ENCODE data around the gene KLF1.
"Not testable (repeated sequence)": the region's sequence is repeated elsewhere in the genome, so short reads cannot be mapped to it uniquely, and the experiment has no call there.

KLF1 gene

DNA sequence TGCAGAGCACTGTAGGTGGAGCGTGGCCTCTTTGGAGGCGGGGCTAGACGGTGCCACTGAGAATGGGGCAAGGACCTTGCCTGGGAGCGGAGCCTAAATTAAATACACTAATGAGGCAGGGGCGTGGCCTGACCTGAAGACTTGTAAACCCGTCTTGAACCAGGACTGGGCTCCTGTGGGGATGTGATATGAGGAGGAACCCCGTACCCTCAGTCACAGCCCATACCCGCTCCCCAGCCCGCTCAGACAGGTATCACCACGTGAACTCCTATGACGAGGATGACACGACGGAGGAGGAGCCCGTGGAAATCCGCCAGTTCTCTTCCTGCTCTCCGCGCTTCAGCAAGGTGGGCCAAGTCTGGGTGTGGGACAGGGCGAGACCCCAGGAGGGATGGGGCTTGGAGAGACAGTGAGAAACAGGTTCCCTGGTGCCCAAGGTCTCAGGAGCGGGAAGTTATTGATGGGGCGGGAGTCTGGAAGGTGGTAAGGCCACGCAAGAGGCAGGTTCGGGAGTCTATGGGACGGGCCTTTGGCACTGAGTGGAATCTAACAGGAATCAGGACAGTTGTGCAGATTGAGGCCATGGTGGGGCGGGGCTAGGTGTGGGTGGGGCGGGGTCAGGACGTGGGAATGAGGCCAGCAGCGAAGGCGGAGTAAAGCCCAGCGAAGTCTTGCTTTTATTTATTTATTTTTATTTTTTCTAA is 20.4 kb downstream of the KLF1 start:
- no peak for DNase-seq

DNA sequence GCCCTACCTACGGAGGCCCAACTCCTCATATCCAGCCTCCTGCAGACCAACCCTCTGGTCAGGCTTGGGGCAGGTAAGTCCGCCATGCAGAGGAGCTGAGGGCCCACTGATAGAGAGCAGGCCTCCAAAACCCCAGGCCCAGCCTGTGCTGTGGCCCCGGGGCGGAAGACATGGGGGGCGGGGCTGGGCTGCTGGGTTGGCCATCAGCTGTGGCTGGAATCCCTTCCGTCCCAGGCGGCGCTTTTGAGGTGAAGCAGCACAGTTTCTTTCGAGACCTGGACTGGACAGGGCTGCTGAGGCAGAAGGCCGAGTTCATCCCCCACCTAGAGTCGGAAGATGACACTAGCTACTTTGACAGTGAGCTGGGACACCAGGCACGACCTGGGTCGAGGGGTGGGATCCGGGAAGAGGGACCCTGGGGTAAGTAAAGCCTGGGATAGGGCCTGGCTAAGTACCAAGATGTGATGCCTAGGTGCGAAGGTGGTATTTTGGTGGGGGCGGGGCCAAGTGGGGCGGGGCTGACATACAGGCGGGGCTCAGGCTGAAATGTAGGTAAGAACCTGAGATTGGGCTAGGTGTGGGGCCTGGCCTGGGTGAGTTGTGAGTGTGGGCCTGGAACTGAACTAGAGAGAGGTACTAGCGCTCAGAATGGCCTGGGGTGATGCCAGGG is 21.1 kb downstream of the KLF1 start:
- no peak for DNase-seq

DNA sequence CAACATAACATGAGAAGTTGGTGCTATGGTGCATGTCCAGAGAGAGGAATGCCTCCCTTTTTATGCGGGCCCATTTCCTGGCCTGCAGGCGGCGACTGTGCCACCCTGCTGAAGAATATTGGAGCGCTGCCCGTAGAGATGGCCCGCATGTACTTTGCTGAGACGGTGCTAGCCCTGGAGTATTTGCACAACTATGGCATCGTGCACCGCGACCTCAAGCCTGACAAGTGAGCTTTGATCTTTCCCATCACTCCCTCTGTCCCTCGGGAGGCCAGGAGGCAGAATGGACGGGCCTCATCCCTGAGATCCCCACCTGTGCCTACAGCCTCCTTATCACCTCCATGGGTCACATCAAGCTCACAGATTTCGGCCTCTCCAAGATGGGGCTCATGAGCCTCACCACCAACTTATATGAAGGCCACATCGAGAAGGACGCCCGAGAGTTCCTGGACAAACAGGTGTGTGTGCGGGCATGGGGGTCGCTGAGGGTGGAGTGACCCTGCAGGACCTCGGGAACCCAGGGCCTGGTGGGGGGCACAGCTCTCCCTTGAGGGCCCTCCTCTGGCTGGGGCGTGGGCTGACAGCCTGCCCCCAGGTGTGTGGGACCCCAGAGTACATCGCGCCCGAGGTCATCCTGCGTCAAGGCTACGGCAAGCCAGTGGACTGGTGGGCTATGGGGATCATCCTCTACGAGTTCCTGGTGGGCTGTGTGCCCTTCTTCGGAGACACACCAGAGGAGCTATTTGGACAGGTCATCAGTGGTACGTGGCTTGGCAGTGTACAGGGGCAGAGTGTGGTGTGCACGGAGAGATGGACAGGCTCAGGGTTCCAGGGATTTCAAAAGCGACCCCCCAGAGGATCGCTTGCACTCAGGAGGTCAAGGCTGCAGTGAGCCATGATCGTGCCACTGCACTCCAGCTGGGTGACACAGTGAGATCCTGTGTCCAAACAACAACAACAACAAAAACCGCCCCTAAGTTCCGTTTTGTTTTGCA is 22.0 kb downstream of the KLF1 start:
- DNase-seq, result no peak

DNA sequence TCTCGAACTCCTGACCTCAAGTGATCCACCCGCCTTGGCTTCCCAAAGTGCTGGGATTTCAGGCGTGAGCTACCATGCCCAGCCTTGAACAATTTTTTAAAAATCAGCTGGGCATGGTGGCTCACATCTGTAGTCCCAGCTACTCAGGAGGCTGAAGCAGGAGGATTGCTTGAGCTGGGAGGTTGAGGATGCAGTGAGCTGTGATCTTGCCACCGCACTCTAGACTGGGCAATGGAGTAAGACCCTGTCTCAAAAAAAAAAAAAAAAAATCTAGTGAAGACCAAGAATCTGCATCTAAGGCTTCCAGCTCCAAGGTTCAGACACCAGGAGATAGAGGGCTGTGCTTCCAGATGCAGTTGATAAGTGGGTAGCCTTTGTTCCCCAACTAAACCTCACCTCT is 22.9 kb downstream of the KLF1 start:
- no peak for DNase-seq

DNA sequence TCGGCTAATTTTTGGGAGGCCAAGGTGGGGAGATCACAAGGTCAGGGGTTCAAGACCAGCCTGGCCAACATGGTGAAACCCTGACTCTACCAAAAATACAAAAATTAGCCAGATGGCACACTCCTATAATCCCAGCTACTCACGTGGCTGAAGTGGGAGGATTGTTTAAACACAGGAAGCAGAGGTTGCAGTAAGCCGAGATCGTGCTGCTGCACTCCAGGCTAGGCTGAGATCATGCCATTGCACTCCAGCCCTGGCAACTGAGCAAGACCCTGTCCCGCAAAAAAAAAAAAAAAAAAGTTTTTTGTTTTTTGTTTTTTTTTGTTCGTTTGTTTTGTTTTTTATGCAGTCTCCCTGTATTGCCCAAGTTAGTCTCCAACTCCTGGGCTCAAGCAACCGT is 27.5 kb downstream of the KLF1 start:
- DNase-seq, result no peak

DNA sequence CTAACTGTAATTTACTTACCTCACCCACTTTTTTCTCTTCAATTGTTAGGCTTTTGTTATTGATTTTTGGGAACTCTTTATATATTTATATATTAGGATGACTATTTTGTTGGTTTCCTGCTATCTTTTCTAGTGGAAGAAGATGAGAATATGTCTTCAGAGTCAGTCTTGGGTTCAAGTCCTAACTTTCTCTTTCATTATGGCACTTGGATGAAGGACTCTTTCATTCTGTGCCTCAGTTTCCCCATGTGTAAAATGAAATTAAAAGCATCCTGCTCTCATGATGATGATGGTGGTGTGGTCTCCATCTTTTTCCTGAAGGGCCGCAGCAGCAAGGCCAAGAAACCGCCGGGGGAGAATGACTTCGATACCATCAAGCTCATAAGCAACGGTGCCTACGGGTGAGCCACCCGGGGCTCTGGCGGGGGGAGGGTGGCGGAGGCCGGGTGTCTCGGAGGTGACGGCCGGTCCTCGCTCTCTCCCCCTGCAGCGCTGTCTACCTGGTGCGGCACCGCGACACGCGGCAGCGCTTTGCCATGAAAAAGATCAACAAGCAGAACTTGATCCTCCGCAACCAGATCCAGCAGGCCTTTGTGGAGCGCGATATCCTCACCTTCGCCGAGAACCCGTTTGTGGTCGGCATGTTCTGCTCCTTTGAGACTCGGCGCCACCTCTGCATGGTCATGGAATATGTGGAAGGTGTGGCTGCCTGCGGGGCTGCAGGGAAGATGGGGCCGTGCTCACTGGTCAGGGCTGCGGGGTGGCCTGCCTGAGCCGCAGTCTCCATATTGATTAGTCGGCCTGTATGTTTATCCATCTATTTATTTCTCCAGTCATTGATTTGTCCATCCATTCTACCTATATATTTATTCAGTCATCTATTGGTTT is 28.7 kb downstream of the KLF1 start:
- no peak for DNase-seq

DNA sequence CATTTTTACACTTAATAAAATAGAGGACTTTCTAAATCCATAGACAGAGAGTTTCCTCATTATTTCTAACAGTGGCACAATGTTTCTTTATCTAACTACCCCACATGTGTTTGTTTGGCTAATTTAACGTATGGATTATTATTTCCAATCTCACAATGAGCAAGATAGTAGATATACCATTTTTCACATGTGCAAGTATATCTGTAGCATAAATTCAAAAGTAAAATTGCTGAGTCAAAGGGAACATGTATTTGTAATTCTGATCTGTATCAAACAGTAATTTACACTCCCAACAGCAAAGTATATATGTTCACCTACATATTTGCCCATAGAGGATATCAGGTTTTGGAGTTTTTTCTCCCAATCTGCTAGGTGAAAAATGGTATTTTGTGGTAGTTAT is 30.3 kb downstream of the KLF1 start:
- no peak for DNase-seq

DNA sequence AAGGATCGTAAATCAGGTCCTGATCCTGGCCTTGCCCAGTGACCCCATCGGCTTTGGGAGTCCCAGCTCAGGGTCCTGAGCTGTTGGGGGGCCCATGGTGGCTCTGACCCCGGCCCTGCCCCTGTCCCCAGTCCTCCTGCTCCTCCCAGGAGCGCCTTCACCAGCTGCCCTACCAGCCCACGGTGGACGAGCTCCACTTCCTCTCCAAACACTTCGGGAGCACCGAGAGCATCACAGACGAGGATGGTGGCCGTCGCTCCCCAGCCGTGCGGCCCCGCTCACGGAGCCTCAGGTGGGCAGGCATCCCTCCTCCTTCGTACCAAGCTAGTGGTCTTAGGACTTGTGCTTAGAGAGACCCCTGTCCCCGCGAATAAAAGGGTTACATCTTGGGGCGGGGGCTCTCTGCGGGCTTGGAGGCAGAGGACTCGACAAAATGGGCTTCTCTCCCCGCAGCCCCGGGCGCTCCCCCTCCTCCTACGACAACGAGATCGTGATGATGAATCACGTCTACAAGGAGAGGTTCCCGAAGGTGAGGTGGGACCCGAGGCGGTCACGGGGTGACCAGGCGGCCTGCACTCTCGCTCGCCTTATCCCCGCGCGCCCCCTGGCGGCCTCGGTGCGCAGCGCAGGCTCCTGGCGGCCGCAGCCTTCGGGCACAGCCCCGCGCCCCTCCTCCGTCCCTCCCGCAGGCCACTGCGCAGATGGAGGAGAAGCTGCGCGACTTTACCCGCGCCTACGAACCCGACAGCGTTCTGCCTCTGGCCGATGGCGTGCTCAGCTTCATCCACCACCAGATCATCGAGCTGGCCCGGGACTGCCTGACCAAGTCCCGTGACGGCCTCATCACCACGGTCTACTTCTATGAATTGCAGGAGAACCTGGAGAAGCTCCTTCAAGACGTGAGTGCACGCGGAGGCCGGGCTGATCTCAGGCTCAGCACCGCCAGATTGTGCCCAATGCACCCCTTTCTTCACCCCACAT is 39.6 kb downstream of the KLF1 start:
- peak; percentile 82 for DNase-seq

DNA sequence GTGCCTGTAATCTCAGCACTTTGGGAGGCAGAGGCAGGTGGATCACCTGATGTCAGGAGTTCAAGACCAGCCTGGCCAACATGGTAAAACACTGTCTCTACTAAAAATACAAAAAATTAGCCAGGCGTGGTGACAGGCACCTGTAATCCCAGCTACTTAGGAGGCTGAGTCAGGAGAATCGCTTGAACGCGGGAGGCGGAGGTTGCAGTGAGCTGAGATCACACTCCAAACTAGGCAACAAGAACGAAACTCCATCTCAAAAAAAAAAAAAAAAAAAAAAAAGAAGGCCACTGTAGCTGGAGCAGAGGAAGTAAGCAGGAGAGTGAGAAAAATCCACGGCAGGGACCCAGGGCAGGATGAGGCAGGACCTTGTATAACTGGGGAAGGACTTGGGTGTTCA is 40.4 kb downstream of the KLF1 start:
- not testable (repeated sequence) for DNase-seq

DNA sequence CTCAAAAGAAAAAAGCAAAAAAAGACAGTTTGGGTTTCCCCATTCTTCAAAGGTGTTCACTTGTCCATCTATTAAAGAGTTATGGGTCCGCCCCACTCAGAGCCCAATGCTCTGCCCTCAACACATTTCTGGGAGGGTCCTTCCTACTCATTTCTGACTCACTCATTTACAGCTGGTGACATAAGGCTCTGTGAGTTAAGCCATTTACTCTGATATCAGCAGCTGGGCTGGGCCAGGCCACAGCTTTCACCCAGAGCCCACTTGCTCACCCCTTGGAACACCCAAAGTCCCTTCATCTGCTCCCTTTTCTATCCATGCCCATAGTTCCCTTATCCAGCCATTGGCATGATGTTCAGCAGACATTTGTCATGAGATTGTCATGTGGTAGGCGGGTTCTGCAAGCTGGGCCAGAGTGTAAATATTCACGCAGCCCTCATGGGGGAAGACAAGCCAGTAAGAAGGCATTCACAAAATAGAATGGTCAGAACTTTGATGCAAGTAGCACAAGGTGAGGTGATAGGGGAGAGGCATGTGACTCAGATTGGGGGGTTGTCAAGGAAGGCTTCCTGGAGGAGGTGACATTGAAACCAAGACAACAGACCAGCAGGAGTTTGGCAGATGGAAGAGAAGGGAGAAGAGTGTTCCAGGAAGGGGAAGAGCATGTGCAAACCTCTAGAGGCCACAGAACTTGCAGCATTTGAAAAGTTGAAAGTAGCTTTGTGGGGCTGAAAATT is 42.8 kb downstream of the KLF1 start:
- no peak for DNase-seq

DNA sequence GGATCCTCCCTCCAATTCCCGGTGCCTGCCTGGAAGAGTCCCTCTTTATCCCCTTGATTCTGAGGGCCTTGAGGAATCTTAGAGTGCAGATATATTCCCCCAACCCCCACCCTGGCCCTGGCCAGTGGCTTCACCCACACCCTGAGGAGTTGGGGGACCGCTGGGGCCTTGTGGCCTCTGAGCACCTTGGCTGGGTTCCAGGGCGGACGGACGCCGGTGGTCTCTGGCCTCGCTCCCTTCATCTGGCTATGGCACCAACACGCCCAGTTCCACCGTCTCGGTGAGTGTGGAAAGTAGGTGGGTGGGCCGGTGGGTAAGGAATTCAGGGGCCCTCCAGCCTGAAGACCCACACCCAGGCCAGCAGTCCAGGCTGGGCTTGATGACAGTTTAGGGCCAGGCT is 43.7 kb downstream of the KLF1 start:
- no peak for DNase-seq

DNA sequence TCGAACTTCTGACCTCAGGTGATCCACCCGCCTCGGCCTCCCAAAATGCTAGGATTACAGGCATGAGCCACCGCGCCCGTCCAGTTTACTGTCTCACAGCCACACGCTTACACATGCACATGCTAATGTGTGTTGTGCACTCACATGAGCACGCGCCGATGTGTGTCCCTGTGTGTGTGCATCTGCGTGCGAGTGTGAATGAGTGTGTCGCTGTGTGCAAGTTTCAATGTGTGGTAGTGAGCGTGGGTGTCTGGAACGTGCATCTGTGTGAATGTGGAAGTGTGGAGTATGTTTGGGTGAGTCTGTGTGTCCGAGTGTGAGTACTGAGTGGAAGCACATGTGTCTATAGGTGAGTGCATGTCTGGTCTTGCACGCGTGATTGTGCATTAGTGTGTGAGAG is 44.5 kb downstream of the KLF1 start:
- DNase-seq, result no peak

DNA sequence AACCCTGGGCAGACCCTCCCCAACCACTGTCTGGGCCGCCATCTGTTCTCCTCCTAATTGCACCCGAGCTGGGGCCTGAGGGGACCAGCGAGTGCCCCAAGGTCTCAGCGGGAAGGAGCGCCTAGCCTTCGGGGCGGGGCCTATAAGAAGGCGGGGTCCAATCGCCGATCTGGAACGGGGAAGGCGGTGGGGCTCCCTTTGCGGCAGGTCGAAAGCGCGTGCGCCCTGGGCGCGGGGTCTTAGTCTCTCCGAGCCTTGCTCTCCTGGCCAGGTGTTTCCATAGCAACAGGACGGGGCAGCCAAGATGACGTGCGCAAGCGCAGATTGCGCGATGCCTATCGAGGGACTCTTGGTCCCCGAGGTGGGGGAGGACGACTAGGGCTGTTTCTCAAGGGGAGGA is 45.9 kb downstream of the KLF1 start:
- DNase-seq, result no peak

DNA sequence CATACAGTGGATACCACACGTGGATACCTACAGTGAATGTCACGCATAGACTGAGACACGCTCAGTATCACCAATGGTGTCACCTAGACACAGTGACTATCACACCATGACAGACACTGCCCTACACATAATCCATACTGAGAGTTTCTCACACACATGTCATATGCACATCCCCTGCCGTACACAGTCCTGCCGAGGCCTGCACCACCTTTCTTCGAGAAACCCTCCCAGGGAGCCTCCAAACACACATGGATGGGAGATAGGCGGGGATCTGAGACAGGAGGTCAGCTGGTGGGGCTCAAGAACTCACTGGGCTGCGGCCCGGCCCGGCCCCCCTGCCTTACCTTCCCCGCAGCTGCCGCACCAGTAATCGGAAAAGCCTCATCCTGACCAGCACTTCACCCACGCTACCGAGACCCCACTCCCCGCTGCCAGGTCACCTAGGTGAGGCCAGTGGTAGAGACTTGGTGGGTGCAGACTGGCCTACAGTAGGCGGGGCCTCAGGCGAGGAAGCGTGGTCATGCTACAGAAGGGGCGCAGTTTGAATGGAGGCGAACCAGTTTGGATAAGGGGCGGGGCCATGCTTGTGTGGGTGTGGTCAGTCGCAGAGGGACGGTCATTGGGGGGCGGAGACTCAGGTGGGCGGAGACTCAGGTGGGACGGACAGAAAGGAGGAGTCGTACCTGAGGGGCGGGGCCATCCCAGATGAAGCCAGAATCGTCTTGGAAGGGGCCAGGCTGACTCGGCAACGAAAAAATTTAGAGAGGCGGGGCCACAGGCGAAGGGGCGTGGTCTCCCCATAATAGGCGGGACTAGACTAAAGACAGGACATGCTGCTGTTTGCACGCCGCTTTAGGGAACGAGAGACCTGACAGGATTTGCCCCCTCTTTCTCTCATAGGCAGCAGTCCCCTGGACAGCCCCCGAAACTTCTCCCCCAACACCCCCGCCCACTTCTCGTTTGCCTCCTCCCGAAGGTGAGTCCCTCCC is 46.6 kb downstream of the KLF1 start:
- peak; percentile 38 for DNase-seq

DNA sequence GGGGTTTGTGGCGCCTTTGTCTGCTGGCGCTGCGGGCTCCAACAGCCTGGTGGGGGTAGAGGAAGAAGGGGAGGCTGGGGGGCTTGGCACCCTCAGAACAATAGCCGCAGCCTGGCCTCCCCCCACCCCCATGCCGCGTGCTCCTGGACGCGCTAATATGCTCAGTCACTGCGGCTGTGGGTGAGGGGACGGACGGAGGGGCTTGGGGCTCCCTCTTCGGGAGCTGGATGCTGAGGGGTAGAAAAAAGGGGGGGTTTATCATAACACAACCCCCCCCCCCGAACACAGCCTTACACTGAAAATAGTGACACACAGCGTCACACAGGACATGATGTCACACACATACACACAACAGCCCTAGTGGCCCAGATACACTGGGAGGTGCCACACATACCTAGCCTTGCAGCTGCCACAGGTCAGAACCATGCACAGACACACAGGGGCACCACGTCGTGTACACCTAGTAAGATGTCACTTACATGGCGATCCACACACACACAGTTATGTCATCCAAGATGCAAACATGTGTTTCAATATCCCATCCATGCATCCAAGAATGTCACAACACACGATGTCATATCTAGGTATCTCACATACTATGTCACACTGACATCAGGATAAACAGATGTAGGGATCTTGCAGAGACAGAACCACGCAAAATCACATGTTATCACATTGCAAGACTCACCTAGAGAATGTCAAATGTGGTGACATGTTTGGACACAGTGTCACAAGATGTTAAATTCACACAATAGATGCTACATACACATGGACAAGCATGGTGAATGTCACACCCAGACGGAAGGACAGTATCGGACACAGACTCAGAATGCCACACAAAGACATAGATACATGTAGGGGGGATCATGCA is 47.9 kb downstream of the KLF1 start:
- peak; percentile 44 for DNase-seq

DNA sequence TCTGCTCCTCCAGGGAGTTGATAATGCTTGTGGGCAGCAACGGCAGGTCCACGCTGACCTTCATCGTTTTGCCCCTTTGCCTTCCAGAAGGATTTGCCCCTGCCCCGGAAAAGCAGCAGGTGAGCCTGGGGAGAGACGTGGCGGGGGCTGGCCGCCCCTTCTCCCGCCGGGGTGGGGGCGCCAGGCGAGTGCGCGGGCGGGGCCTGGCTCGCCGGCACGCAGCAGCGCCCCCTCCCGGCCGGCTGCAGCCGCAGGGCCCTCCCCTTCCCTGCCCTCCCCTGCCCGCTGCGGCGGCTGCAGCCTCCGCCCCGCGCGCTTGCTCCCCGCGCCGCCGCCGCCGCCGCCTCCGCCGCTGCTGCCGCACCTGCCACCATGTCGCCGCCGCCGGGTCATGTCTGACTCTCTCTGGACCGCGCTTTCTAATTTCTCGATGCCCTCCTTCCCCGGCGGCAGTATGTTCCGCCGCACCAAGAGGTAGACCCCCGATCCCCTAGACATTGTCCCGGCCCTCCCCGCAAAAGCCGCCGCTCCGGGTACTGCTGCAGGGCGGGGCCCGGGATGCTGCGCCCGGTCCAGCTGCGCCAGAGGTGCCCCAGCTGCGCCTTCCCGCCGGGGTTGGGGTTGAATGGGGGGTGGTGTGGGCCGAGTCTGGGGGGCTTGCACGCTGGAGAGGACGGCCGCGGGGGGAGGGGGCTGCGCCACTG is 48.7 kb downstream of the KLF1 start, which contains the start of gene MAST1:
Gene MAST1, plus strand, starts transcription at position 334 of the 704 bp plus-strand sequence. Its CDS starts 58 bp downstream, at position 392.
- DNase-seq, result peak; percentile 40

DNA sequence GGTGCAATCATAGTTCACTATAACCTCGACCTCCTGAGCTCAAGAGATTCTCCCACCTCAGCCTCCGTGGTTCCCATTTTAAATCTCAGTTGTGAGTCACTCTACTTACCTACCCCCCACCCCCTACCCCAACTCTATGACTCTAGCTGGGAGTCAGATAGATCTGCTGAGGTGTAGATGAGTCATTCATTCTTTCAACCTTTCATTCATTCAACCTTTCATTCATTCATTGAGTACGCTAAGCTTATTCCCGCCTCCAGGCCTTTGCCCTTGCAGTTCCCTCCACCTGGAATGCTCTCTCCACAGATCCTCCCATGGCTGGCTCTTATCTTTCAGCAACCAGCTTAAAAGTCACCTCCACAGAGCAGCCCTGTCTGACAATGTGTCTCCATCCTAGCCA is 49.8 kb downstream of the KLF1 start:
- no peak for DNase-seq

DNA sequence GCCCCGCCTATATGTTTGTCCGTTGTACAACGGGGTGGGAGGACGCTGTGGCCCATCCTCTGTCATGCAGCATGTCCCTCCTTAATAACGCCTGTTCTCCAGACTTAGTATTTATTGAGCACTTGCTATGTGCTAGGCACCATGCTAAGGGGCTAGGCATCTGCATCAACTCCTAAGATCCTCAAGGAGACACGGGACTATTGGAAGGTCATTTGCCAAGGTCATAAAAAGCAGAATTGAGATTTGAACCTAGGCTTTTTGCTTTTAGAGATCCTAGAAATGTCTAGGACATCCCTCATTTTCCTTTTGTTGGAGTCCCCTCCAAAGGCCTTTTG is 50.5 kb downstream of the KLF1 start:
- DNase-seq, result no peak

Measured in CD4-positive, alpha-beta T cell treated with Interleukin-17A for 1 hour (primary cell).